GM19372 (cell line): ENCODE data around the gene ANKRD13B.
"Not testable (repeated sequence)": the region's sequence is repeated elsewhere in the genome, so short reads cannot be mapped to it uniquely, and the experiment has no call there.

Experiments used
- ATAC-seq: cut with Tn5 transposase; IDR thresholded peaks from one replicate; pipeline ENCODE4 v1.9.1; 2021; ENCODE audit warnings: mild to moderate bottlenecking, low read depth, moderate library complexity; ENCODE audit not compliant: unreplicated experiment

Gene ANKRD13B

DNA sequence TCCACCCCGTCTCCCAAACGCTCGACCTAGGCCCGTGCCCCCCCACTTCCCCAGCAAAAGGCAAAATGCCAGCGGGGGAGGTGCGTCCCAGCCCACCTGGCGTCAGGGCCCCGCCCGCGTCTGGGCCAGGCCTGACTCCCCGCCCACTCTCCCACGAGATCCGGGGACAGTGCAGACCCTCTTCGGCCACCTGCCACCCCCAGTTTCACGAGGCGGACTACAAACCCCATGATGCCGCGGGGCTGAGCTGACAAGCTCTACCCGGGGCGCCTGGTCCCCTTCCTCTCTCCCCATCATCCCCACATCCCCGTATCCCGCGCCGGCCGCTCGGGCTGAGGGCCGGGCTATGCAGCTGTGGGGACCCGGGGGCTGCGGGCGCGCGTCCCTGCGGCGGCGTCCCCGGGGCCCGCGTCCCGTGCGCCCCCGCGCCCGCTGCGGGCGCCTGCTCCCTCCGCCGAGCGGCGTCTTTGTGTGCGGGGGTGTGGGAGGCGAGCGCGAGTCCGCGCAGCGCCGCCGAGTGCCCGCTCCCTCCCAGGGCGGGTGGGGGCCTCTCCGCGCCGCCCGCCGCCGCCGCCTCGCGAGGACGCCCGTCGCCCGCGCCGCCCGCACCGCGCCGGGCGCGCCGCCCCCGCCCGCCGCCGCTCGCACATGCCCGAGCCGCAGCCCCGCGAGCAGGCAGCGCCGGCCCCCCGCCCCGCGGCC is at the start of gene ANKRD13B:
Gene ANKRD13B, plus strand, starts transcription at position 283 of the 702 bp plus-strand sequence. CDS start 490 bp downstream, outside the sequence.
- no peak for ATAC-seq

- ATAC-seq: no peak
Observed at GRCh38 chr17:29544066-29544465, 48.9 kb upstream of the ANKRD13B start.

GRCh38 chr17:29546085-29546484 is 46.8 kb upstream of the ANKRD13B start:
- ATAC-seq: no peak

- ATAC-seq: no peak
Observed at GRCh38 chr17:29546830-29547229, 46.1 kb upstream of the ANKRD13B start.

- ATAC-seq: no peak
Observed at GRCh38 chr17:29549177-29549923, 43.6 kb upstream of the ANKRD13B start.

DNA sequence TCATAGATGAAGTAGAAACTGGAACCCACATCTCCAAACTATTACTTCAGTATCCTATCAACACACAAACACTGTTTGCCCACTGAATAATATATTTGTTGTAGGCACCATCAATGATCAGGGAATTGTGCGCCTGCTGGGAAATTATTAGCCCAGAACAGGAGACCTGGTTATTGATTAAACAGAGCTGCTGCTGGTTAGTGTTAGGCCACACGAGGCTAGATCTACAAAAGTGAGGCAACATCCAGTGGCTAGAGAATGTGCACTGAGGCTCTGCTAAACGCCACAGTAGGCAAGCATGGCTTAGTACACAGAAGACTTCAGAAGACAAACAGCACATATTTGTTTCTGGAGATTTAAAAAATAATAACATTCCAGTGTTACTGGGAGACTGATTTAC is 37.1 kb upstream of the ANKRD13B start:
- no peak for ATAC-seq

GRCh38 chr17:29557085-29557738 is 35.7 kb upstream of the ANKRD13B start:
- ATAC-seq: no peak

DNA sequence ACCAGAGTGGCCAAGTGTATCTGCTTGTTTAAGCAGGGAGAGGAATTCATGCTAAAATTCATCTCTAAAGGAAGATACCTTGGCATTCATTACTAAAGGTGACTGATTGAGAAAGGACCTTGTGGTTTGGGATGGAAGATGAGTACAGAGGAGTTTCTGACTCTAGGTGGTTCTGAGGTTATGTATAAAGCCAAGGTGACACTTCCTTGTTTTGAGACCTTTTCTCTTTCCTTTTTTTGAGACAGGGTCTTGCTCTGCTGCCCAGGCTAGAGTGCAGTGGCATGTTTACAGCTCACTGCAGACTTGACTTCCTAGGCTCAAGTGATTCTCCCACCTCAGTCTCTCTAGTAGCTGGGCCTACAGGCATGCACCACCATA is 35.2 kb upstream of the ANKRD13B start:
- no peak for ATAC-seq

GRCh38 chr17:29558139-29558538 is 34.8 kb upstream of the ANKRD13B start:
- ATAC-seq: not testable (repeated sequence)

DNA sequence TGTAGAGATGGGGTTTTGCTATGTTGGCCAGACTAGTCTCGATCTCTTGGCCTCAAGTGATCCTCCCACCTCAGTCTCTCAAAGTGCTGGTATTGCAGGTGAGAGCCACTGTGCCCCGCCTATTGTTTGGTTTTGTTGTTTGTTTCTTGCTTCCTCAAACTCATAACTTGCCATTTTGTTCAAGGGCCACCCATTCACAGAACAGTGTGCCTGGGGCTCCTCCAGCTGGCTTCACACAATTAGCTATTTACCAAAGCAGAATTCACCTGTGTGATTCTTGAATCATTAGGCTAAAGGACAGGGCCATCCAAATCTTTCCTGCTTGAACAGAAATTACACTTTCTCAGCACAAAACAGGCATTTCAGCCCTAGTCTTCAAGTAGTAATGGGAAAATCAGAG is 33.3 kb upstream of the ANKRD13B start:
- no peak for ATAC-seq

DNA sequence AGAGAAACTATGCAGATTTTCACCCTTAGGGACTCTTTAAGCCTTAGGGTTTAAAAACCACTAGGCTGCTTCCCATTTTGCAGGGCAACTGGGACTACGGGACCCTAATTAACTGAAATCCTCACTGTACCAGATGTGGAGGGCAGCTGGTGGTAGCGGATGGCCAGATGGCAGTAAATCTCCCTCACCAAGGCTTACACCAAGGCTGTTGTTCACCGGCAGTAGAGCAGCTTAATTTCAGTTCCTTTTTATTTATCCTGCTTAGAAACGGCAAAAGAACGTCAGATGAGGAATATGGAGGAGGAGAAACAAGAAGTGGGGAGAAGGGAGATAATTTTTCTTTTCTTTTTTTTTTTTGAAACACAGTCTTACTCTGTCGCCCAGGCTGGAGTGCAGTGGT is 32.6 kb upstream of the ANKRD13B start:
- ATAC-seq: no peak

GRCh38 chr17:29561554-29562517 is 31.1 kb upstream of the ANKRD13B start:
- ATAC-seq: no peak

DNA sequence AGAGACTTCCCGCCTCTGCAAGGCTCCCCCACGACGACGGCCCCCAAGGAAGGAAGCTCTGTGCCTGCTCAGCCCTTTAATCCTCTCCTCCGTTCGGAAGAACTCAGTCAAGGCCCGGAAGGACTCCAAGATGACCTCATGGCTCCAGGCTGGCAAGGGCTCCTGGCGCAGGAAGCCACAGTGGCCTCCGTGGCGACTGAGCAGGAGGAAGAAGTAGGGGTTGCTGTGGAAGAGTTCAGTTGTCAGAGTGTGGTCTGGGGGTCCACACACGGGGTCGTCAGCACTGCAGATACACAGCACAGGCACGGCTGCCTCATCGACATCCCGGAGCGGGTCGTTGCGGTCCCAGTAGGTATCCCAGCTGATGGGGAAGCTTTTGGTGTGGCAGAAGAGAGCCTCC is 30.3 kb upstream of the ANKRD13B start:
- ATAC-seq: no peak

DNA sequence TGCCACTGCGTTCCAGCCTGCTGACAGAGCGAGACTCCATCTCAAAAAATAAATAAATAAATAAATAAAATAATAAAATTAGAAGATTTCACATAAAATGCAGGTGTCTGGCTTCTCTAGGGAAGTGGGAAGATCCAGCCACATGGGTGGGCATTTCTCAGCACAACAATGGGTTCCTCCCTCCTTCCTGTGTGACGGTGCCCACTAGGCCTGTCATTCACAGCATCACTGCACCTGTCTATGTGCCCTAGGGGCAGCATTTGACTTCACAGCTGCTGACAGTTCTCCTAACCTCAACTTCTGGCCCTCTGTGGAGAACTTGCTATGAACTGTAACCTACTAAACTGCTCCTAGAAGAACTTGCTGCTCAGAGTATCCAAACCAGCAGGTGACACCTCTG is 29.1 kb upstream of the ANKRD13B start:
- ATAC-seq: no peak

GRCh38 chr17:29565643-29566472 is 27.1 kb upstream of the ANKRD13B start:
- ATAC-seq: no peak

- ATAC-seq: peak; percentile 31
Observed at GRCh38 chr17:29566473-29567303, 26.2 kb upstream of the ANKRD13B start, which contains the start of gene ABHD15. Gene ABHD15 (minus strand): TSS chr17:29567037. CDS start chr17:29566966, 71 bp downstream.

DNA sequence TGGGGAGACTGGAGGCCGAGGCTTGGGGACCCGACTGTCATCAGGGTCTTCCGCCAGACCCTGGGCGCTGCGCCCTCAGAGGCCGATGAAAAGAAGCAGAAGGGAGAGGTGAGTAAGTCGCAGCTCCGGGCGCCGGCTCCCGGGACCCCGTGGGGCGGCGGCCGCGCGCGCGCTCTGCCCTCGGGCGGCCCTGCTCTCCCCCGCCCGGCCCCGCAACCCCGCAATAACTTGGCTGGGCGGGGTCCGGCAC is 25.7 kb upstream of the ANKRD13B start:
- ATAC-seq: peak; percentile 17

DNA sequence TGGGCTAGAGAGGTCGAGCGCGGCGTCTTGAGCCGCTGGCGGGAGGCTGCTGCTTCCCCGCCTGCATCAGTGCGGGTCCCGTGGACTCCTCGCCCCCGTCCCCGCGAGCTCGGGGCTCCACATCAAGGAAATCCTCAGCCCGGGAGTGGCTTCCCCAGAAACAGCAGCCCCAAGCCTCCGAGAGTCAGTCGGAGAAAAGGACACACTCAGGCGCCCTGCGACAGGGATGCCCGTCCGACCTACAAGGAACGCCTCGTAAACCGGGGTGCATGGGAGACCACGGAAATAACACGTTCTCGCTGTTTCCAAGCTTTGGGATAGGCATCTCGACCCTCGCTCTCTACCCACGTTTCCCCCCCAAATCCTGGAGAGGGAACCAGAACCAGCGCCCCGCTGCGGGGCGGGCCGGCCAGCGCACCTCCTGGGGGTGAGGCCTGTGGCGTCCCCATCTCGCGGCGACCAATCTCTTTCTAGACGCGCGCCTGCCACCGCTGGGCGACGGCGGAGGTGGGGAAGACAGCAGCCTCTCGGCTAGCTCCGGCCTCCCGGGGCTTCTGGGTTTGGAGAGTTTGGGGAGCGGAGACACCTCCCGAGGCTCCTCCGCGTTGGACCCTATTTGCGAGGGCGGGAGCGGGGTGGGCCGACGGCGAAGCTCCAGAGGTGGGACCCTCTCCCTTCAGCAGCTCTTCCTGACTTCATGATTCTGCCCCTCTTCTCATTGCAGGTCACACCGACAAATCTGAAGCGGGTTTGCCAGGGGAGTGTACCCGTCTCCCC is 25.2 kb upstream of the ANKRD13B start:
- peak; percentile 32 for ATAC-seq
